GM23338 (cell line): ENCODE results near the gene IRAK2.

Experiments used
- CREB1 ChIP-seq: fragments of 250-450 bp; sonication (Bioruptor Pico); IDR thresholded peaks from 2 replicates; pipeline ENCODE4 v1.5.0; 2020; ENCODE audit warnings: low read depth, mild to moderate bottlenecking, moderate library complexity
- CTCF ChIP-seq, 2 experiments: fragments of 200-600 bp in 1 of 2; sonication (generic) in 1 of 2; conservative IDR thresholded peaks; 2 replicates each; pipeline versions ENCODE4 v1.5.1 to v1.6.1; 2016 to 2017; ENCODE audit warnings: antibody characterized with exemption in 2 of 2, low read depth in 2 of 2, mild to moderate bottlenecking in 2 of 2, moderate library complexity in 1 of 2
- EZH2 ChIP-seq: fragments of 200-600 bp; sonication (generic); IDR thresholded peaks from one replicate; pipeline ENCODE4 v1.8.0; 2017; ENCODE audit warnings: antibody characterized with exemption, mild to moderate bottlenecking, low read depth; ENCODE audit not compliant: unreplicated experiment
- EZH2phosphoT487 ChIP-seq: fragments of 200-600 bp; sonication (generic); IDR thresholded peaks from one replicate; pipeline ENCODE4 v1.8.1; 2018; ENCODE audit warnings: antibody characterized with exemption; ENCODE audit not compliant: unreplicated experiment
- JUNB ChIP-seq: IDR thresholded peaks from one replicate; pipeline ENCODE4 v1.6.1; 2016; ENCODE audit warnings: antibody characterized with exemption; ENCODE audit not compliant: unreplicated experiment
- POLR2AphosphoS5 ChIP-seq: IDR thresholded peaks from 2 replicates; pipeline ENCODE4 v1.6.1; 2016; ENCODE audit warnings: antibody characterized with exemption, low read depth
- ZNF331 ChIP-seq: fragments of 250-450 bp; sonication (Bioruptor Pico); IDR thresholded peaks from 2 replicates; pipeline ENCODE4 v1.5.0; 2020; ENCODE audit warnings: low read depth, mild to moderate bottlenecking, moderate library complexity
- TF ChIP-seq, protein P1 (sequence below): IDR thresholded peaks from one replicate; pipeline ENCODE4 v1.6.1; 2018; ENCODE audit warnings: antibody characterized with exemption; ENCODE audit not compliant: unreplicated experiment
- TF ChIP-seq, protein P2 (sequence below): fragments of 250-450 bp; sonication (Bioruptor Pico); IDR thresholded peaks from 2 replicates; pipeline ENCODE4 v1.5.0; 2020; ENCODE audit warnings: mild to moderate bottlenecking, moderate library complexity
- TF ChIP-seq, protein P3 (sequence below): IDR thresholded peaks from 2 replicates; pipeline ENCODE4 v1.6.1; 2016; ENCODE audit warnings: antibody characterized with exemption

DNA sequence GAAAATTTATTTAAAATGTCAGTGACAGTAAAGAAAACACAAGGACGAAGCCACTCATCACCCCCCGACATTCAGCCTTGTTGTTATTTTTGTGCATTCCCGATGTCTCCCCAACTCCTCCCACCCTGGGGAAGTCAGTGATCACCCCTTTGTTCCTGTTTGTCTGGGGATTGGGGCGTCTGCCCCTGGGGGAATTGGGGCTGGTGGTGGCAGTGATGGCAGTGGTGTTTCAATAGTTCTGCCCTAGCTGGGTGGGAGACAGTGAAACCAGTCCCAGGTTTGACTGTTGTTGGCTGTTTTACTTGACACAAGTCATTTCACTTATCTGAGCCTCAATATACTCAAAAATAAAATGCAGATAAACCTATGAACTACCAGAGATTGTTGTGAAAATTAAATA lies 33.5 kb downstream of the IRAK2 start:
- TF ChIP-seq CTCF (conservative IDR thresholded peaks at IDR 0.05; ENCODE audit: low read depth in 2 of 2) (no peak), POLR2AphosphoS5 (no peak), JUNB (no peak), EZH2 (no peak), CREB1 (CRISPR knock-in tag) (no peak), EZH2phosphoT487 (no peak), ZNF331 (CRISPR knock-in tag) (no peak)
- TF ChIP-seq, protein P1, sequence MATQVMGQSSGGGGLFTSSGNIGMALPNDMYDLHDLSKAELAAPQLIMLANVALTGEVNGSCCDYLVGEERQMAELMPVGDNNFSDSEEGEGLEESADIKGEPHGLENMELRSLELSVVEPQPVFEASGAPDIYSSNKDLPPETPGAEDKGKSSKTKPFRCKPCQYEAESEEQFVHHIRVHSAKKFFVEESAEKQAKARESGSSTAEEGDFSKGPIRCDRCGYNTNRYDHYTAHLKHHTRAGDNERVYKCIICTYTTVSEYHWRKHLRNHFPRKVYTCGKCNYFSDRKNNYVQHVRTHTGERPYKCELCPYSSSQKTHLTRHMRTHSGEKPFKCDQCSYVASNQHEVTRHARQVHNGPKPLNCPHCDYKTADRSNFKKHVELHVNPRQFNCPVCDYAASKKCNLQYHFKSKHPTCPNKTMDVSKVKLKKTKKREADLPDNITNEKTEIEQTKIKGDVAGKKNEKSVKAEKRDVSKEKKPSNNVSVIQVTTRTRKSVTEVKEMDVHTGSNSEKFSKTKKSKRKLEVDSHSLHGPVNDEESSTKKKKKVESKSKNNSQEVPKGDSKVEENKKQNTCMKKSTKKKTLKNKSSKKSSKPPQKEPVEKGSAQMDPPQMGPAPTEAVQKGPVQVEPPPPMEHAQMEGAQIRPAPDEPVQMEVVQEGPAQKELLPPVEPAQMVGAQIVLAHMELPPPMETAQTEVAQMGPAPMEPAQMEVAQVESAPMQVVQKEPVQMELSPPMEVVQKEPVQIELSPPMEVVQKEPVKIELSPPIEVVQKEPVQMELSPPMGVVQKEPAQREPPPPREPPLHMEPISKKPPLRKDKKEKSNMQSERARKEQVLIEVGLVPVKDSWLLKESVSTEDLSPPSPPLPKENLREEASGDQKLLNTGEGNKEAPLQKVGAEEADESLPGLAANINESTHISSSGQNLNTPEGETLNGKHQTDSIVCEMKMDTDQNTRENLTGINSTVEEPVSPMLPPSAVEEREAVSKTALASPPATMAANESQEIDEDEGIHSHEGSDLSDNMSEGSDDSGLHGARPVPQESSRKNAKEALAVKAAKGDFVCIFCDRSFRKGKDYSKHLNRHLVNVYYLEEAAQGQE: no peak
- TF ChIP-seq, protein P2, sequence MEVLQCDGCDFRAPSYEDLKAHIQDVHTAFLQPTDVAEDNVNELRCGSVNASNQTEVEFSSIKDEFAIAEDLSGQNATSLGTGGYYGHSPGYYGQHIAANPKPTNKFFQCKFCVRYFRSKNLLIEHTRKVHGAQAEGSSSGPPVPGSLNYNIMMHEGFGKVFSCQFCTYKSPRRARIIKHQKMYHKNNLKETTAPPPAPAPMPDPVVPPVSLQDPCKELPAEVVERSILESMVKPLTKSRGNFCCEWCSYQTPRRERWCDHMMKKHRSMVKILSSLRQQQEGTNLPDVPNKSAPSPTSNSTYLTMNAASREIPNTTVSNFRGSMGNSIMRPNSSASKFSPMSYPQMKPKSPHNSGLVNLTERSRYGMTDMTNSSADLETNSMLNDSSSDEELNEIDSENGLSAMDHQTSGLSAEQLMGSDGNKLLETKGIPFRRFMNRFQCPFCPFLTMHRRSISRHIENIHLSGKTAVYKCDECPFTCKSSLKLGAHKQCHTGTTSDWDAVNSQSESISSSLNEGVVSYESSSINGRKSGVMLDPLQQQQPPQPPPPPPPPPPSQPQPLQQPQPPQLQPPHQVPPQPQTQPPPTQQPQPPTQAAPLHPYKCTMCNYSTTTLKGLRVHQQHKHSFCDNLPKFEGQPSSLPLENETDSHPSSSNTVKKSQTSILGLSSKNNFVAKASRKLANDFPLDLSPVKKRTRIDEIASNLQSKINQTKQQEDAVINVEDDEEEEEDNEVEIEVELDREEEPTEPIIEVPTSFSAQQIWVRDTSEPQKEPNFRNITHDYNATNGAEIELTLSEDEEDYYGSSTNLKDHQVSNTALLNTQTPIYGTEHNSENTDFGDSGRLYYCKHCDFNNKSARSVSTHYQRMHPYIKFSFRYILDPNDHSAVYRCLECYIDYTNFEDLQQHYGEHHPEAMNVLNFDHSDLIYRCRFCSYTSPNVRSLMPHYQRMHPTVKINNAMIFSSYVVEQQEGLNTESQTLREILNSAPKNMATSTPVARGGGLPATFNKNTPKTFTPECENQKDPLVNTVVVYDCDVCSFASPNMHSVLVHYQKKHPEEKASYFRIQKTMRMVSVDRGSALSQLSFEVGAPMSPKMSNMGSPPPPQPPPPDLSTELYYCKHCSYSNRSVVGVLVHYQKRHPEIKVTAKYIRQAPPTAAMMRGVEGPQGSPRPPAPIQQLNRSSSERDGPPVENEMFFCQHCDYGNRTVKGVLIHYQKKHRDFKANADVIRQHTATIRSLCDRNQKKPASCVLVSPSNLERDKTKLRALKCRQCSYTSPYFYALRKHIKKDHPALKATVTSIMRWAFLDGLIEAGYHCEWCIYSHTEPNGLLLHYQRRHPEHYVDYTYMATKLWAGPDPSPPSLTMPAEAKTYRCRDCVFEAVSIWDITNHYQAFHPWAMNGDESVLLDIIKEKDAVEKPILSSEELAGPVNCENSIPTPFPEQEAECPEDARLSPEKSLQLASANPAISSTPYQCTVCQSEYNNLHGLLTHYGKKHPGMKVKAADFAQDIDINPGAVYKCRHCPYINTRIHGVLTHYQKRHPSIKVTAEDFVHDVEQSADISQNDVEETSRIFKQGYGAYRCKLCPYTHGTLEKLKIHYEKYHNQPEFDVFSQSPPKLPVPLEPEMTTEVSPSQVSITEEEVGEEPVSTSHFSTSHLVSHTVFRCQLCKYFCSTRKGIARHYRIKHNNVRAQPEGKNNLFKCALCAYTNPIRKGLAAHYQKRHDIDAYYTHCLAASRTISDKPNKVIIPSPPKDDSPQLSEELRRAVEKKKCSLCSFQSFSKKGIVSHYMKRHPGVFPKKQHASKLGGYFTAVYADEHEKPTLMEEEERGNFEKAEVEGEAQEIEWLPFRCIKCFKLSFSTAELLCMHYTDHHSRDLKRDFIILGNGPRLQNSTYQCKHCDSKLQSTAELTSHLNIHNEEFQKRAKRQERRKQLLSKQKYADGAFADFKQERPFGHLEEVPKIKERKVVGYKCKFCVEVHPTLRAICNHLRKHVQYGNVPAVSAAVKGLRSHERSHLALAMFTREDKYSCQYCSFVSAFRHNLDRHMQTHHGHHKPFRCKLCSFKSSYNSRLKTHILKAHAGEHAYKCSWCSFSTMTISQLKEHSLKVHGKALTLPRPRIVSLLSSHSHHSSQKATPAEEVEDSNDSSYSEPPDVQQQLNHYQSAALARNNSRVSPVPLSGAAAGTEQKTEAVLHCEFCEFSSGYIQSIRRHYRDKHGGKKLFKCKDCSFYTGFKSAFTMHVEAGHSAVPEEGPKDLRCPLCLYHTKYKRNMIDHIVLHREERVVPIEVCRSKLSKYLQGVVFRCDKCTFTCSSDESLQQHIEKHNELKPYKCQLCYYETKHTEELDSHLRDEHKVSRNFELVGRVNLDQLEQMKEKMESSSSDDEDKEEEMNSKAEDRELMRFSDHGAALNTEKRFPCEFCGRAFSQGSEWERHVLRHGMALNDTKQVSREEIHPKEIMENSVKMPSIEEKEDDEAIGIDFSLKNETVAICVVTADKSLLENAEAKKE (CRISPR knock-in tag): no peak
- TF ChIP-seq, protein P3, sequence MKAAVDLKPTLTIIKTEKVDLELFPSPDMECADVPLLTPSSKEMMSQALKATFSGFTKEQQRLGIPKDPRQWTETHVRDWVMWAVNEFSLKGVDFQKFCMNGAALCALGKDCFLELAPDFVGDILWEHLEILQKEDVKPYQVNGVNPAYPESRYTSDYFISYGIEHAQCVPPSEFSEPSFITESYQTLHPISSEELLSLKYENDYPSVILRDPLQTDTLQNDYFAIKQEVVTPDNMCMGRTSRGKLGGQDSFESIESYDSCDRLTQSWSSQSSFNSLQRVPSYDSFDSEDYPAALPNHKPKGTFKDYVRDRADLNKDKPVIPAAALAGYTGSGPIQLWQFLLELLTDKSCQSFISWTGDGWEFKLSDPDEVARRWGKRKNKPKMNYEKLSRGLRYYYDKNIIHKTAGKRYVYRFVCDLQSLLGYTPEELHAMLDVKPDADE: no peak
